ENCODE data around the gene PPP3CA.

- TF ChIP-seq, protein P1, sequence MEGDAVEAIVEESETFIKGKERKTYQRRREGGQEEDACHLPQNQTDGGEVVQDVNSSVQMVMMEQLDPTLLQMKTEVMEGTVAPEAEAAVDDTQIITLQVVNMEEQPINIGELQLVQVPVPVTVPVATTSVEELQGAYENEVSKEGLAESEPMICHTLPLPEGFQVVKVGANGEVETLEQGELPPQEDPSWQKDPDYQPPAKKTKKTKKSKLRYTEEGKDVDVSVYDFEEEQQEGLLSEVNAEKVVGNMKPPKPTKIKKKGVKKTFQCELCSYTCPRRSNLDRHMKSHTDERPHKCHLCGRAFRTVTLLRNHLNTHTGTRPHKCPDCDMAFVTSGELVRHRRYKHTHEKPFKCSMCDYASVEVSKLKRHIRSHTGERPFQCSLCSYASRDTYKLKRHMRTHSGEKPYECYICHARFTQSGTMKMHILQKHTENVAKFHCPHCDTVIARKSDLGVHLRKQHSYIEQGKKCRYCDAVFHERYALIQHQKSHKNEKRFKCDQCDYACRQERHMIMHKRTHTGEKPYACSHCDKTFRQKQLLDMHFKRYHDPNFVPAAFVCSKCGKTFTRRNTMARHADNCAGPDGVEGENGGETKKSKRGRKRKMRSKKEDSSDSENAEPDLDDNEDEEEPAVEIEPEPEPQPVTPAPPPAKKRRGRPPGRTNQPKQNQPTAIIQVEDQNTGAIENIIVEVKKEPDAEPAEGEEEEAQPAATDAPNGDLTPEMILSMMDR (conservative IDR thresholded peaks at IDR 0.05; ENCODE audit: low read depth, low read length), result no peak
- no peak for TF ChIP-seq EZH2 (IDR thresholded peaks at IDR 0.05; ENCODE audit: borderline replicate concordance, low read depth, low read length, poor library complexity, severe bottlenecking)
Measured at GRCh38 chr4:101271516-101271915, 75.8 kb downstream of the PPP3CA start.

Data from A673 (cell line).